Fibroblast of pulmonary artery (primary cell): ENCODE data around the gene ZNF578.
A peak's percentile ranks its signal among the peaks of the same experiment; 100 is the strongest.
"Not testable (repeated sequence)": the region's sequence is repeated elsewhere in the genome, so short reads cannot be mapped to it uniquely, and the experiment has no call there.

Experiments used
- DNase-seq: peaks from one replicate; pipeline ENCODE4 v3.0.0-alpha.2; 2010; ENCODE audit warnings: low read depth
- H3K4me3 ChIP-seq: replicated peaks from 2 replicates; pipeline ENCODE4 v1.5.1; 2011; ENCODE audit warnings: low read depth, mild to moderate bottlenecking, control low read depth, low read length, moderate library complexity
- CTCF ChIP-seq: IDR thresholded peaks from 2 replicates; pipeline ENCODE4 v1.5.1; 2011; ENCODE audit warnings: mild to moderate bottlenecking, control low read depth, low read length, inconsistent platforms; ENCODE audit errors: missing control alignments

Gene ZNF578

GRCh38 chr19:52520013-52520412, 66.7 kb downstream of the ZNF578 start:
- no peak overlapping the region for H3K4me3 ChIP-seq
- DNase-seq: no peak
- TF ChIP-seq CTCF: no peak

- H3K4me3 ChIP-seq: no peak overlapping the region
- no peak for TF ChIP-seq CTCF
- no peak for DNase-seq
Measured at GRCh38 chr19:52522551-52522950, 69.2 kb downstream of the ZNF578 start.

- no peak for DNase-seq
- no peak overlapping the region for H3K4me3 ChIP-seq
- TF ChIP-seq CTCF: no peak
Measured at GRCh38 chr19:52524086-52524485, 70.7 kb downstream of the ZNF578 start.

GRCh38 chr19:52527134-52527955, 74.0 kb downstream of the ZNF578 start, which contains the start of gene ZNF808:
Gene ZNF808, plus strand, starts transcription at chr19:52527668. Its CDS starts 15,617 bp downstream, at chr19:52543285.
- peak; percentile 91 for DNase-seq

GRCh38 chr19:52527956-52528351, 74.6 kb downstream of the ZNF578 start:
- TF ChIP-seq CTCF: no peak
- H3K4me3 ChIP-seq: peak overlapping the region; percentile 90
- no peak for DNase-seq

More at GRCh38 chr19:52527134-52527955, 74.0 kb downstream of the ZNF578 start, which contains the start of gene ZNF808:
- TF ChIP-seq CTCF: peak; percentile 58
- H3K4me3 ChIP-seq: peak within 1 kb of the TSS; percentile 90

GRCh38 chr19:52532480-52532879, 79.1 kb downstream of the ZNF578 start:
- TF ChIP-seq CTCF: no peak
- H3K4me3 ChIP-seq: no peak overlapping the region
- no peak for DNase-seq

- no peak for DNase-seq
- no peak for TF ChIP-seq CTCF
- H3K4me3 ChIP-seq: no peak overlapping the region
Measured at GRCh38 chr19:52533901-52534300, 80.5 kb downstream of the ZNF578 start.

- not testable (repeated sequence) for DNase-seq
- peak overlapping the region; percentile 68 for H3K4me3 ChIP-seq
Measured at GRCh38 chr19:52535385-52535770, 82.0 kb downstream of the ZNF578 start.
